GM12878 (cell line): ENCODE measurements around the gene HACE1. TPM values are rescaled to one million over a fixed set of nuclear protein-coding genes. Genes with fewer than 3 reads are reported as not detected.
"Not testable (repeated sequence)": the region's sequence is repeated elsewhere in the genome, so short reads cannot be mapped to it uniquely, and the experiment has no call there.

Experiments
- ATAC-seq: fragments of 200-7000 bp; cut with Tn5 transposase; 3 replicates; pipeline ENCODE4 v1.9.1; 2020; ENCODE audit warnings: mild to moderate bottlenecking, moderate library complexity
- BruUV-seq: library from RNA; stranded (reverse); fragments of 400-500 nt; replicated peaks from 2 replicates; lab custom pipeline; 2021; lab: Mats Ljungman, UMichigan
- CTCF ChIA-PET: fragments of 300-600 bp; sonication (Branson Sonifier 250); formaldehyde crosslinking; extraction: SDS; loops from one replicate; lab custom pipeline; 2021; ENCODE audit warnings: inconsistent platforms; lab: Yijun Ruan, JAX
- POLR2A ChIA-PET: fragments of 350-600 bp; formaldehyde crosslinking; extraction: SDS; loops from one replicate; lab custom pipeline; 2021; ENCODE audit warnings: inconsistent platforms; lab: Charles Lee
- RAD21 ChIA-PET: fragments of 300-600 bp; sonication (Branson Sonifier 250); formaldehyde crosslinking; loops from one replicate; lab custom pipeline; 2023; ENCODE audit warnings: antibody characterized with exemption; ENCODE audit not compliant: unreplicated experiment; lab: Charles Lee
- SMC1A ChIA-PET: fragments of 300-600 bp; sonication (Branson Sonifier 250); formaldehyde crosslinking; loops from one replicate; lab custom pipeline; 2023; ENCODE audit not compliant: unreplicated experiment, uncharacterized antibody; lab: Charles Lee
- DNase-seq: peaks from one replicate; pipeline ENCODE4 v3.0.0-alpha.2; 2011; ENCODE audit warnings: low read depth, low spot score
- FAIRE-seq: peaks from 3 replicates; lab custom pipeline; 2011; peaks lifted over from hg19 to GRCh38; lab: Jason Lieb, UNC
- H2AFZ ChIP-seq: 2 replicates; pipeline ENCODE4 v1.6.0; 2011; ENCODE audit warnings: low read depth, low read length, control low read depth; ENCODE audit not compliant: control insufficient read depth
- H3K27ac ChIP-seq: 2 replicates; pipeline ENCODE4 v1.5.1; 2011; ENCODE audit warnings: control low read depth; ENCODE audit not compliant: control insufficient read depth, insufficient read depth
- H3K27me3 ChIP-seq, 2 experiments: replicated peaks in 1 of 2; 2 replicates each; pipeline versions ENCODE4 v1.6.0 to v1.6.1; 2011; ENCODE audit warnings: low read length in 1 of 2; ENCODE audit not compliant: control insufficient read depth in 2 of 2, insufficient read depth in 2 of 2
- H3K36me3 ChIP-seq, 2 experiments: 2 replicates each; pipeline ENCODE4 v1.5.1; 2011; ENCODE audit warnings: low read length in 1 of 2; ENCODE audit not compliant: control insufficient read depth in 2 of 2, insufficient read depth in 2 of 2
- H3K4me1 ChIP-seq: 2 replicates; pipeline ENCODE4 v1.6.1; 2011; ENCODE audit warnings: mild to moderate bottlenecking, low read length, moderate library complexity, mixed read lengths; ENCODE audit not compliant: control insufficient read depth, insufficient read depth
- H3K4me2 ChIP-seq: 2 replicates; pipeline ENCODE4 v1.6.0; 2011; ENCODE audit warnings: control low read depth; ENCODE audit not compliant: control insufficient read depth, insufficient read depth
- H3K4me3 ChIP-seq: fragments of 200-600 bp; sonication (generic); 2 replicates; pipeline ENCODE4 v1.5.1; 2016
- H3K79me2 ChIP-seq: 2 replicates; pipeline ENCODE4 v1.6.0; 2011; ENCODE audit warnings: low read length; ENCODE audit not compliant: control insufficient read depth, insufficient read depth
- H3K9ac ChIP-seq: 2 replicates; pipeline ENCODE4 v1.8.0; 2011; ENCODE audit warnings: low read length, control low read depth, mixed read lengths; ENCODE audit not compliant: control insufficient read depth, insufficient read depth
- H3K9me3 ChIP-seq: replicated peaks from 3 replicates; pipeline ENCODE4 v1.5.1; 2011; ENCODE audit warnings: mild to moderate bottlenecking, low read length; ENCODE audit not compliant: control insufficient read depth, insufficient read depth
- H4K20me1 ChIP-seq: 2 replicates; pipeline ENCODE4 v1.6.0; 2011; ENCODE audit not compliant: control insufficient read depth, insufficient read depth
- ZNF207 ChIP-seq: fragments of 450-650 bp; IDR thresholded peaks from 2 replicates; pipeline ENCODE4 v1.6.1; 2014; ENCODE audit warnings: antibody characterized with exemption, mild to moderate bottlenecking, borderline replicate concordance
- WGBS: methylation state at CpG from one replicate; pipeline ENCODE4 v1.1.6; 2016; ENCODE audit warnings: low lambda C conversion rate; ENCODE audit not compliant: insufficient replicate concordance, insufficient coverage; ENCODE audit errors: missing lambda C conversion rate; 5-methylcytosine and 5-hydroxymethylcytosine counted together
- in situ Hi-C: fragments of 300-500 bp; cut with MboI; formaldehyde crosslinking; loops from 9 replicates; pipeline ENCODE4 v1.14.3; 2018; ENCODE audit warnings: mixed read lengths
- intact Hi-C: fragments of 100-400 bp; cut with micrococcal nuclease; formaldehyde crosslinking; loops from one replicate; pipeline ENCODE4 v1.14.2; 2022; ENCODE audit not compliant: unreplicated experiment
- polyA plus RNA-seq, 11 experiments: library from polyadenylated mRNA; depleted of rRNA in 4 of 11; unstranded in 6 of 11; stranded (reverse) in 5 of 11; fragments of >200 nt; fragmentation: Nextera tagmentation in 4 of 11; fragmentation: Illumina TruSeq in 1 of 11; extraction: Ambion mirVana in 4 of 11; extraction: Trizol in 1 of 11; gene quantifications; 1 replicate in 1 of 11; 2 replicates in 10 of 11; pipeline versions ENCODE4 v1.2.1 to v1.2.3, GENCODE V29; 2011 to 2016; ENCODE audit warnings: inconsistent platforms in 2 of 11, missing spikeins in 2 of 11, low read depth in 1 of 11
- total RNA-seq, 4 experiments: library from RNA; depleted of rRNA in 3 of 4; stranded (reverse); fragments of >200 nt in 3 of 4; fragmentation: Illumina TruSeq in 1 of 4; extraction: Trizol in 1 of 4; gene quantifications; 2 replicates each; pipeline versions ENCODE4 v1.2.1 to v1.2.3, GENCODE V29; 2013 to 2021
- TF ChIP-seq, protein P1 (sequence below): fragments of 450-650 bp; IDR thresholded peaks from 2 replicates; pipeline ENCODE4 v1.6.1; 2018; ENCODE audit warnings: mild to moderate bottlenecking, low read depth, moderate library complexity; ENCODE audit not compliant: partially characterized antibody

The HACE1 gene
- total and polyA plus RNA-seq, 10 of the 15 experiments (the other 5 are each of a cell fraction or from before 2014, with no cell fraction given) = 1.6 to 16.9 (median 5.6) TPM

DNA sequence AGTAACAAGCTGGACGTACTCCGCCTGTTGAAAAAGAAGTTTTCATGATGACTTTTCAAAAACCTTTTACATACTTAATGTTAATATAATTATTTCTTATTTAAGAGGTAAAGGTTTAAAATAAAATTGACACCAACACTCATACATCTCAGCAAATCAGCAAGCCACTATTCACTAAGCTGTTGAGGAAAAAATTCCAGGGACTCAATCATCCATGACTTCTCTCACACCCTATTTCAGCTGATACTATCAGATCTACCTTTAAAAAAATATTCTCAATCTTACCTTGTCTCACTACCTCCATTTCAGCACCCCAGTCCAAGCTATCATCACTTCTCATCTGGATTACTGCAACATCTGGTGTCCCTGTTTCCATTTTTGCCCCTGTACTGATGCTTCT, 109.3 kb downstream of the HACE1 start:
- ChIA-PET CTCF (interaction anchor here (0.8 to 2.0 kb wide), 5 partner anchors 13 to 67 kb away, joined by 3 to 6 read pairs (median 3); no protein-coding TSS in a partner anchor), RAD21 (no interaction called here), POLR2A (no interaction called here), SMC1A (no interaction called here)
- ATAC-seq (no peak), DNase-seq (no peak), FAIRE-seq (no peak)
- BruUV-seq = no TSS peak
- H3K27ac ChIP-seq = no peak overlapping the region
- no peaks in the 10 kb centered on the region for H3K36me3 ChIP-seq
- TF ChIP-seq, protein P1, sequence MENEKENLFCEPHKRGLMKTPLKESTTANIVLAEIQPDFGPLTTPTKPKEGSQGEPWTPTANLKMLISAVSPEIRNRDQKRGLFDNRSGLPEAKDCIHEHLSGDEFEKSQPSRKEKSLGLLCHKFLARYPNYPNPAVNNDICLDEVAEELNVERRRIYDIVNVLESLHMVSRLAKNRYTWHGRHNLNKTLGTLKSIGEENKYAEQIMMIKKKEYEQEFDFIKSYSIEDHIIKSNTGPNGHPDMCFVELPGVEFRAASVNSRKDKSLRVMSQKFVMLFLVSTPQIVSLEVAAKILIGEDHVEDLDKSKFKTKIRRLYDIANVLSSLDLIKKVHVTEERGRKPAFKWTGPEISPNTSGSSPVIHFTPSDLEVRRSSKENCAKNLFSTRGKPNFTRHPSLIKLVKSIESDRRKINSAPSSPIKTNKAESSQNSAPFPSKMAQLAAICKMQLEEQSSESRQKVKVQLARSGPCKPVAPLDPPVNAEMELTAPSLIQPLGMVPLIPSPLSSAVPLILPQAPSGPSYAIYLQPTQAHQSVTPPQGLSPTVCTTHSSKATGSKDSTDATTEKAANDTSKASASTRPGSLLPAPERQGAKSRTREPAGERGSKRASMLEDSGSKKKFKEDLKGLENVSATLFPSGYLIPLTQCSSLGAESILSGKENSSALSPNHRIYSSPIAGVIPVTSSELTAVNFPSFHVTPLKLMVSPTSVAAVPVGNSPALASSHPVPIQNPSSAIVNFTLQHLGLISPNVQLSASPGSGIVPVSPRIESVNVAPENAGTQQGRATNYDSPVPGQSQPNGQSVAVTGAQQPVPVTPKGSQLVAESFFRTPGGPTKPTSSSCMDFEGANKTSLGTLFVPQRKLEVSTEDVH = no peak
- no peak for TF ChIP-seq ZNF207
- H3K9me3 ChIP-seq = no peaks in the 10 kb centered on the region; the same call in 2 of the 3 replicates
- 100% methylated on average over 2 of the region's 2 CpGs for WGBS
- no peaks in the 10 kb centered on the region for H3K4me1 ChIP-seq
- H4K20me1 ChIP-seq = no peaks in the 10 kb centered on the region
- intact Hi-C loops = no loop called here
- H3K27me3 ChIP-seq = no peaks in the 10 kb centered on the region
- no peak overlapping the region for H2AFZ ChIP-seq
- H3K79me2 ChIP-seq = no peaks in the 10 kb centered on the region
- in situ Hi-C loops = no loop called here
- no peak overlapping the region for H3K4me2 ChIP-seq
- H3K9ac ChIP-seq = no peak overlapping the region
- H3K4me3 ChIP-seq = no peak overlapping the region

DNA sequence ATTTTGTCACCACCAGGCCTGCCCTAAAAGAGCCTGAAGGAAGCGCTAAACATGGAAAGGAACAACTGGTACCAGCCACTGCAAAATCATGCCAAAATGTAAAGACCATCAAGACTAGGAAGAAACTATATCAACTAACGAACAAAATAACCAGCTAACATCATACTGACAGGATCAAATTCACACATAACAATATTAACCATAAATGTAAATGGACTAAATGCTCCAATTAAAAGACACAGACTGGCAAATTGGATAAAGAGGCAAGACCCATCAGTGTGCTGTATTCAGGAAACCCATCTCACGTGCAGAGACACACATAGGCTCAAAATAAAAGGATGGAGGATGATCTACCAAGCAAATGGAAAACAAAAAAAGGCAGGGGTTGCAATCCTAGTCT, 120.6 kb downstream of the HACE1 start:
- H3K27ac ChIP-seq, RAD21 ChIA-PET, H3K36me3 ChIP-seq, H2AFZ ChIP-seq, H3K4me2 ChIP-seq, H3K9ac ChIP-seq, BruUV-seq, H3K27me3 ChIP-seq, ATAC-seq, DNase-seq, POLR2A ChIA-PET, H3K79me2 ChIP-seq, FAIRE-seq, intact Hi-C loops, H3K4me3 ChIP-seq, H3K9me3 ChIP-seq, CTCF ChIA-PET, in situ Hi-C loops, H4K20me1 ChIP-seq, H3K4me1 ChIP-seq: not testable (repeated sequence)
- SMC1A ChIA-PET = interaction anchor here (0.6 kb wide), 1 partner anchor 14 kb away, joined by 3 read pairs; no protein-coding TSS in a partner anchor
- 86% methylated on average over 3 of the region's 3 CpGs for WGBS

DNA sequence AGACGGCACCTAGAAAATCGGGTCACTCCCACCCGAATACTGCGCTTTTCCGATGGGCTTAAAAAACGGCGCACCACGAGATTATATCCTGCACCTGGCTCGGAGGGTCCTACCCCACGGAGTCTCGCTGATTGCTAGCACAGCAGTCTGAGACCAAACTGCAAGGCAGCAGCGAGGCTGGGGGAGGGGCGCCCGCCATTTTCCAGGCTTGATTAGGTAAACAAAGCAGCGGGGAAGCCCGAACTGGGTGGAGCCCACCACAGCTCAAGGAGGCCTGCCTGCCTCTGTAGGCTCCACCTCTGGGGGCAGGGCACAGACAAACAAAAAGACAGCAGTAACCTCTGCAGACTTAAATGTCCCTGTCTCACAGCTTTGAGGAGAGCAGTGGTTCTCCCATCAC, 122.2 kb downstream of the HACE1 start:
- H3K27me3 ChIP-seq, in situ Hi-C loops, H3K4me2 ChIP-seq, BruUV-seq, H3K27ac ChIP-seq, H3K79me2 ChIP-seq, H3K36me3 ChIP-seq, SMC1A ChIA-PET, H3K9ac ChIP-seq, H4K20me1 ChIP-seq, intact Hi-C loops, FAIRE-seq, ATAC-seq, RAD21 ChIA-PET, H3K4me3 ChIP-seq, H3K9me3 ChIP-seq, DNase-seq, H3K4me1 ChIP-seq, H2AFZ ChIP-seq: not testable (repeated sequence)
- WGBS = 94% methylated on average over 15 of the region's 16 CpGs
- ChIA-PET POLR2A (interaction anchor here (0.6 kb wide), 1 partner anchor 64 kb away, joined by 10 read pairs; no protein-coding TSS in a partner anchor), CTCF (interaction anchor here (0.6 kb wide), 1 partner anchor 47 kb away, joined by 3 read pairs; no protein-coding TSS in a partner anchor)
